Ovary (tissue), 9 donors: ENCODE measurements around the gene MAPKAPK5. TPM values are rescaled to one million over a fixed set of nuclear protein-coding genes. Genes with fewer than 3 reads are reported as not detected.

ENCODE experiments used
- DNase-seq, 5 donors: peaks; one replicate each; pipeline ENCODE4 v3.0.0-alpha.2; 2019 to 2020
- H3K27ac ChIP-seq, 2 donors: fragments of 200-600 bp; one replicate each; pipeline versions ENCODE4 v1.5.1 to v1.8.0; 2019 to 2022
- H3K27me3 ChIP-seq: fragments of 200-600 bp; one replicate; pipeline ENCODE4 v1.8.0; 2022
- H3K36me3 ChIP-seq: fragments of 200-600 bp; sonication (generic); one replicate; pipeline ENCODE4 v1.5.1; 2019
- H3K4me1 ChIP-seq: one replicate; pipeline ENCODE4 v1.8.1; 2013; ENCODE audit warnings: mild to moderate bottlenecking, moderate library complexity; ENCODE audit not compliant: insufficient read depth
- H3K4me3 ChIP-seq: fragments of 200-600 bp; sonication (generic); one replicate; pipeline ENCODE4 v1.5.1; 2017
- H3K9me3 ChIP-seq, 2 donors: fragments of 200-600 bp in 1 of 2; sonication (generic) in 1 of 2; one replicate each; pipeline versions ENCODE4 v1.5.1 to v1.8.1; 2013 to 2019; ENCODE audit warnings: mild to moderate bottlenecking in 1 of 2, moderate library complexity in 1 of 2
- CTCF ChIP-seq, 3 donors: fragments of 450-650 bp in 2 of 3; fragments of 200-600 bp in 1 of 3; IDR thresholded peaks; one replicate each; pipeline versions ENCODE4 v1.5.1 to v1.8.0; 2016 to 2022; ENCODE audit warnings: antibody characterized with exemption in 3 of 3, mild to moderate bottlenecking in 1 of 3
- EP300 ChIP-seq: sonication (generic); formaldehyde crosslinking; IDR thresholded peaks from one replicate; pipeline ENCODE4 v1.6.1; 2017; ENCODE audit warnings: antibody characterized with exemption
- POLR2A ChIP-seq: fragments of 450-650 bp; IDR thresholded peaks from one replicate; pipeline ENCODE4 v1.6.1; 2017; ENCODE audit warnings: antibody characterized with exemption, mild to moderate bottlenecking, moderate library complexity
- WGBS, 3 donors: extraction: QIAGEN DNeasy Blood & Tissue Kit in 1 of 3; methylation state at CpG; one replicate each; pipeline versions ENCODE4 v1.1.5 to v1.1.7; 2013 to 2017; 5-methylcytosine and 5-hydroxymethylcytosine counted together
- intact Hi-C, 4 donors: fragments of 100-400 bp; cut with DNase I; formaldehyde crosslinking; loops; one replicate each; pipeline versions ENCODE4 v1.11.0 to v1.15.1; 2022 to 2023
- polyA plus RNA-seq, 2 donors: library from polyadenylated mRNA; stranded (reverse); fragments of 200-250 nt in 1 of 2; fragments of 350-450 nt in 1 of 2; fragmentation: Illumina TruSeq in 1 of 2; extraction: RNeasy Lipid Tissue Mini Kit (QIAGEN cat#74804) in 1 of 2; gene quantifications; one replicate each; pipeline ENCODE4 v1.2.3, GENCODE V29; 2013 to 2014
- total RNA-seq, 7 donors: library from RNA; depleted of rRNA in 2 of 7; stranded (reverse); fragments of >200 nt in 2 of 7; fragmentation: NEBNext Ultra II Directional in 3 of 7; extraction: Animal tissue kit (Norgen Biotek cat#: 25700) in 3 of 7; gene quantifications; one replicate each; pipeline versions ENCODE4 v1.1.0 to v1.2.4, GENCODE V29; 2016 to 2023
- donor health status: DM: no; HTN: no; CAD: no; lungs with moderate emphysema.
- donor health status: DM: no; HTN: no; CAD: no.
- donor health status: Bipolar disorder and iron deficiency.
- donor health status: DM: yes; HTN: yes; CAD: no.
- donor health status: DM: no; HTN: no; CAD: no.
- donor health status: DM: yes; HTN: yes; CAD: no.

Gene MAPKAPK5
- total and polyA plus RNA-seq, 9 donors = 20.0 to 52.5 (median 38.8) TPM

GRCh38 chr12:111887926-111888745 is 46.1 kb downstream of the MAPKAPK5 start:
- Histone ChIP-seq H3K4me3 (no peak overlapping the region), H3K36me3 (no peaks in the 10 kb centered on the region), H3K27me3 (no peaks in the 10 kb centered on the region), H3K9me3 (no peaks in the 10 kb centered on the region), H3K4me1 (no peaks in the 10 kb centered on the region), H3K27ac (no peak overlapping the region)
- no peak for DNase-seq
- no peak for TF ChIP-seq POLR2A
- no peak for TF ChIP-seq EP300
- no peak for TF ChIP-seq CTCF (IDR thresholded peaks at IDR 0.05)
- intact Hi-C loops = no loop called here
- 92 to 95% (median 93%) methylated on average over 11 of the region's 11 CpGs for WGBS, 3 donors

GRCh38 chr12:111893287-111893686 is 51.3 kb downstream of the MAPKAPK5 start:
- WGBS, 3 donors = 68 to 80% (median 79%) methylated on average over 2 of the region's 2 CpGs

GRCh38 chr12:111894556-111894955 is 52.5 kb downstream of the MAPKAPK5 start:
- WGBS, 3 donors = 61 to 70% (median 69%) methylated on average over 5 of the region's 5 CpGs
- no peaks in the 10 kb centered on the region for H3K36me3 ChIP-seq
- intact Hi-C loops = no loop called here

More at GRCh38 chr12:111893287-111893686, 51.3 kb downstream of the MAPKAPK5 start:
- no peak overlapping the region for H3K27ac ChIP-seq
- intact Hi-C loops = no loop called here
- H3K4me3 ChIP-seq = no peak overlapping the region
- no peak for DNase-seq
- H3K4me1 ChIP-seq = no peaks in the 10 kb centered on the region
- no peak for TF ChIP-seq POLR2A
- no peak for TF ChIP-seq EP300
- no peak for TF ChIP-seq CTCF (IDR thresholded peaks at IDR 0.05)
- no peaks in the 10 kb centered on the region for H3K9me3 ChIP-seq
- no peaks in the 10 kb centered on the region for H3K27me3 ChIP-seq
- no peaks in the 10 kb centered on the region for H3K36me3 ChIP-seq

GRCh38 chr12:111901182-111901581 is 59.2 kb downstream of the MAPKAPK5 start:
- Histone ChIP-seq H3K4me3 (no peak overlapping the region), H3K36me3 (no peaks in the 10 kb centered on the region), H3K4me1 (no peaks in the 10 kb centered on the region), H3K27me3 (no peaks in the 10 kb centered on the region), H3K9me3 (no peaks in the 10 kb centered on the region), H3K27ac (no peak overlapping the region)
- TF ChIP-seq CTCF (IDR thresholded peaks at IDR 0.05) (no peak), EP300 (no peak), POLR2A (no peak)
- intact Hi-C loops = no loop called here
- DNase-seq = no peak
- WGBS, 3 donors = 71 to 84% (median 74%) methylated on average over 4 of the region's 4 CpGs

More at GRCh38 chr12:111894556-111894955, 52.5 kb downstream of the MAPKAPK5 start:
- H3K27me3 ChIP-seq = no peaks in the 10 kb centered on the region
- no peak for DNase-seq
- no peaks in the 10 kb centered on the region for H3K4me1 ChIP-seq
- no peak for TF ChIP-seq EP300
- no peak for TF ChIP-seq CTCF (IDR thresholded peaks at IDR 0.05)
- TF ChIP-seq POLR2A = no peak
- H3K4me3 ChIP-seq = no peak overlapping the region
- no peaks in the 10 kb centered on the region for H3K9me3 ChIP-seq
- no peak overlapping the region for H3K27ac ChIP-seq
